HG03025 (cell line): Measurements from ENCODE around the gene CPA1.

Source experiments
- ATAC-seq: cut with Tn5 transposase; IDR thresholded peaks from one replicate; pipeline ENCODE4 v1.9.1; 2021; ENCODE audit warnings: mild to moderate bottlenecking, moderate library complexity; ENCODE audit not compliant: unreplicated experiment, low FRiP score

Gene CPA1

GRCh38 chr7:130379921-130380860 lies at the start of gene CPA1:
TSS of gene CPA1 (plus strand) at chr7:130380494. CDS start at chr7:130380521, 27 bp downstream.
- no peak for ATAC-seq

GRCh38 chr7:130332259-130333053 lies 47.8 kb upstream of the CPA1 start:
- no peak for ATAC-seq

- ATAC-seq = no peak
Measured at GRCh38 chr7:130333832-130334231, 46.5 kb upstream of the CPA1 start.

- no peak for ATAC-seq
Measured at GRCh38 chr7:130334274-130334673, 46.0 kb upstream of the CPA1 start.

GRCh38 chr7:130337410-130337971 lies 42.8 kb upstream of the CPA1 start:
- ATAC-seq = no peak

GRCh38 chr7:130338233-130338632 lies 42.1 kb upstream of the CPA1 start:
- ATAC-seq = no peak

GRCh38 chr7:130341882-130342281 lies 38.4 kb upstream of the CPA1 start:
- ATAC-seq = no peak

GRCh38 chr7:130342701-130343380 lies 37.5 kb upstream of the CPA1 start:
- ATAC-seq = no peak

DNA sequence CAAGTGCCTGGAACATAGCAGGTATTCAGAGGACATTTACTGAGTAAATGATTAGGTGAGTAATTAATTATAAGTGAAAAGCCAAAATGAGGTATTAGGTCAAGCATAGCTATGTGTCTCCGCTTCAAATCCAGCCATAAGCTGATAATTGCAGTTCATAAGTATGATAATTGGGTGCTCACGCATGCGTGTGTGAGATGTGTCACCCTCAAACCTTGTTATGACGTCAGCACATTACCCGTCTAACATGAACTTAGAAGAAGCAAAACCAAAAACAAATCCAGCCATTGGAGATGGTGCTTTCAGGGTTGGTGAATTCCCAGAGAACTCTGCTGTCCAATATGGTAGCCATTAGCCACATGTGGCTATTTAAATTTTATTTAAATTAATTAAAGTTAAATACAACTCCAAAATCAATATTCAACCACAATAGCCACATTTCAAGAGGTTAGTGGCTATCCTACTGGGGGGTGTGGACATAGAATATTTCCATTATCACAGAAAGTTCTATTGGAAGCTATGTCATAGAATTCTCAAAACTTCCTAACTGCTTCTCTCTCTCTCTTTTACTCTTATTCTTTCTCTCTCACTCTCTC lies 35.9 kb upstream of the CPA1 start, which contains the start of gene CPA5:
CPA5 (plus strand) TSS at position 546 of the 596 bp plus-strand sequence. CDS start 1,670 bp downstream, outside the sequence.
- no peak for ATAC-seq

- no peak for ATAC-seq
Measured at GRCh38 chr7:130345136-130345535, 35.2 kb upstream of the CPA1 start.

DNA sequence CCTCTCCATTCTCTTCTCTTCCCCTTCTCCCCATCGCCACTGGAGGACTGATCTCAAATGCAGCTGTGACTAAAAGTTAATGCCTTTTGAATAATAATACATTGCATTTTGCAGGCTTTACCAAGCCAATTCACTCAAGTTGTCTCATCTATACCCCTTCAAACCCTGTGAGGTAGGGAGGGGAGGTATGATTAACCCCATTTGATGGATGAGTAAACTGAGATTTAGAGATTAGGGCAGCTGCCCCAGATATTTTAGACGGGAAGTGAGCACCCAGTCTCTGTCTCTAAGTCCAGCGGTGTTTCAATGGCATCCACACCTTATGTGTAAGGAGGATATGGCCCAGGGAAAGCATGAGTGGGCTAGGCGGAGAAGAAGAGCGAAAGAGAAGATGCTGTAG lies 34.6 kb upstream of the CPA1 start:
- no peak for ATAC-seq

DNA sequence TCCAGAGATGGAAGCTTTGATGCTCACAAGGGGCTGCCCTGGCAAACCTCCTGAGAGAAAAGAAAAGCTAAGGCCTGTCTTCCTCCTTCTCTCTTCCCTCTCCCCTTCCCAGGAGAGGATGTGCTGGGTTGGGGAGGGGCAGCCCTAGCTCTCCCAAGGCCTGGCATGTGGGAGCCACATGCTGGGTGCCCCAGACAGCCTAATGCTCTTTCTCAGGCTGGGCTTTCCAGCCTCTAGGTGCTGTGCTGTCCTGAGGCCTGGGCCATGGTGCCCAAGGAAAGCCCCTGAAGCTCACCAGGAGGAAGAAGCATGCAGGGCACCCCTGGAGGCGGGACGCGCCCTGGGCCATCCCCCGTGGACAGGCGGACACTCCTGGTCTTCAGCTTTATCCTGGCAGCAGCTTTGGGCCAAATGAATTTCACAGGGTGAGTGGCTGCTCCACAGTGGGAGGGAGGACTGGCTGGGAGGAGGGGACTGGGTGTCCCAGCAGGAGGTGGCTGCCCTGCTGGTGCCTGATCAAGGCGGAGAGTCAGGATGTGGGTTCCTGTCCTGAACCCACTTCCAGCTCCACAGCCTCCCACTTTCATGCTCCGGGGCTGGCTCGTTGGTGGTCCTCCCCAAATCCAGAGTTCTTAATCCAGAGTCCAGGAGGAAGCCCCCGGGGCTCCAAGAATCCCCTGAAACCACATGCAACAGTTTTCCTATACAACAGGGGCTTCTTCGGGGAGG lies 34.0 kb upstream of the CPA1 start:
- ATAC-seq = no peak

DNA sequence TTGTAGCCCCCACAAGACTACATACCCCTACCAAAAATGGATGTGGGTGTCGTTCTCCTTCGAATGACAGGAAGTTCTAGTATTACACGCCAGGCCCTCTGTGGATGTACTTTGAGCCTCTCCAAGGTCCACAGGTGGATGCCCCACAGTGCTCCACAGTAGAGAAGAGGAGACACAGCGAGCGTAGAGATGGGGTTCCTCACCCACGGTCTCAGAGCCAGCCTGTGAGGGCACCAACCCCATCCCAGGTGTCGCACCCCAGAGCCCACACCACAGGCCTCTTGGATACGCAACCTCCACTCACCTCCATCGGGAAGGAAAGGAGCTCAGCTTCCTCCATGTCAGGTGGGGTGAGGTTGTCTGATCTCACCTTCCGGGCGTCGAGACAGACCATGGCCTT lies 33.4 kb upstream of the CPA1 start:
- no peak for ATAC-seq

GRCh38 chr7:130349911-130350782 lies 30.1 kb upstream of the CPA1 start:
- no peak for ATAC-seq

DNA sequence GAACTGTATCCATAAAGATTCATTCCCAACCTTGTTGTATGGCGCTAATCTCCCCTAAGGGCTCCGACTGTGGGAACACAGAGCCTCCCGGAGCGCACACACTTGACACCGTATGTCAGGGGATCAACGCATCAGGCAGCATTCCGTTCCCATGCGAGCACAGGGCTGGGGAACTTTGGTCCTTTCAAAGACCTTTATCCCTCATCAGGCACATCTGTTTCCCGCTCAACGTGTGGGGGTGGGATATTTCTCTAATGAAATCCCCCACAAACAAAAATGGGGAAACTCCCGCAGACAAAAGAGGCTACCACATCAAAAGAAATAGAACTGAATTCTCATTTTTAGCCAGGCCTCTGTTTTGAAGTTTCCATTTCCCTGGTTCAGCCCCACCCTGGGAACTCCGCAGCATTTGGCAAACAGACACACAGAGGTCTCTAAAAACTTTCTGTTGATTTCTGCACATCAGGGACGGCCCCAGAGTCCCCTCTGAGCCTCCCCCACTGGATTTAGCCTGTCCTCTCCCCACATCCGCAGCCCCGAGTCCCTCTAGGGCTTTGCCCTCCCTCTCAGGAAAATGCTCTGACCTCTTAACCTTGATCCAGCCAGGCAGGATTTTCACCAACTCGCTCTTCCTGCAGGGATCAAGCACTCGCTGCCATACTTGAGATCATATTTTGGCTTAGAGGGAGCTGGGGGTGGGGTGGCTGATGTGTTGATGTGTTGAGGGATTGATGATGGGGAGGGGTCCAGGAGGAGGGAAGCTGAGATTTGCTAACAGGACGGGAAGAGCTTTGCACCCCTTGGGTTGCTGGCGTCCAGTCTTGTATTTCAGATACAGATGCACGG lies 29.1 kb upstream of the CPA1 start:
- ATAC-seq = no peak

DNA sequence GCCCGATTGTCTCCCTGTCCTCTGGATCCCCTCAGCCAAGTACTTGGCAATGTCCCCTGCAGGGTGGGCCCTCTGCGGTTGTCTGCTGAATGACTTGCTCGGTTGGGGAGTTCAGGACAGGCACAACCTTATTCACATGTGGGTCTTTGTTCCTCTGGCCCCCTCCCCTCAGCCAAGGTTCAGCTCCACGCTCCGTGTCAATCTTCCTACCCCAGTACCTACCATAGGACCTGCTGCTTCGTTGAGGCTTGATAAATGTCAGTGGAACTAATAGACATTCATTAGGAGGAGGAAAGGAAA lies 28.6 kb upstream of the CPA1 start:
- ATAC-seq = no peak

GRCh38 chr7:130352194-130353074 lies 27.9 kb upstream of the CPA1 start:
- no peak for ATAC-seq
